Measurements from ENCODE around the gene TNS2. TPM values are rescaled to one million over a fixed set of nuclear protein-coding genes. Genes with fewer than 3 reads are reported as not detected.

The TNS2 gene
- total and polyA plus RNA-seq, 2 of the 13 experiments (the other 11 are each of a cell fraction or from before 2014, with no cell fraction given) = 8.9 to 20.4 TPM

DNA sequence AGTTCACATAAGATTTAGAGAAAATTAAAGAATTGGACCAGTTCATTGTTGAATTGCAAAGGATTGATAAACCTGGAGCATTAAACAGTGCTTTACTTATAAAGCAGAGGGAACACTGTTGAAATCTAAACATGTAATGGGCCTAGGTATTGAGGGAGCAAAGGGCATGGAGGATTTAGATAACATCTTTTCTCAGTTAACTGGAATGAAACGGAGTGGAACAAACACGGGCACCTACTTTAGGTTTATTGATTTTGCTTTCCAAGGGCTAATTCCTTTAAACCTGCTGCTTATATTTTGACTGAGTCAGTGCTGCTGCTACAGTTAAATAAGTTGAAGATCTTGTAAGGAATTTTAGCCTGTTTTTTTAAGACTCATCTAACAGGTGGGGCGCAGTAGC, 38.0 kb upstream of the TNS2 start (continued):
- TF ChIP-seq, protein P1, sequence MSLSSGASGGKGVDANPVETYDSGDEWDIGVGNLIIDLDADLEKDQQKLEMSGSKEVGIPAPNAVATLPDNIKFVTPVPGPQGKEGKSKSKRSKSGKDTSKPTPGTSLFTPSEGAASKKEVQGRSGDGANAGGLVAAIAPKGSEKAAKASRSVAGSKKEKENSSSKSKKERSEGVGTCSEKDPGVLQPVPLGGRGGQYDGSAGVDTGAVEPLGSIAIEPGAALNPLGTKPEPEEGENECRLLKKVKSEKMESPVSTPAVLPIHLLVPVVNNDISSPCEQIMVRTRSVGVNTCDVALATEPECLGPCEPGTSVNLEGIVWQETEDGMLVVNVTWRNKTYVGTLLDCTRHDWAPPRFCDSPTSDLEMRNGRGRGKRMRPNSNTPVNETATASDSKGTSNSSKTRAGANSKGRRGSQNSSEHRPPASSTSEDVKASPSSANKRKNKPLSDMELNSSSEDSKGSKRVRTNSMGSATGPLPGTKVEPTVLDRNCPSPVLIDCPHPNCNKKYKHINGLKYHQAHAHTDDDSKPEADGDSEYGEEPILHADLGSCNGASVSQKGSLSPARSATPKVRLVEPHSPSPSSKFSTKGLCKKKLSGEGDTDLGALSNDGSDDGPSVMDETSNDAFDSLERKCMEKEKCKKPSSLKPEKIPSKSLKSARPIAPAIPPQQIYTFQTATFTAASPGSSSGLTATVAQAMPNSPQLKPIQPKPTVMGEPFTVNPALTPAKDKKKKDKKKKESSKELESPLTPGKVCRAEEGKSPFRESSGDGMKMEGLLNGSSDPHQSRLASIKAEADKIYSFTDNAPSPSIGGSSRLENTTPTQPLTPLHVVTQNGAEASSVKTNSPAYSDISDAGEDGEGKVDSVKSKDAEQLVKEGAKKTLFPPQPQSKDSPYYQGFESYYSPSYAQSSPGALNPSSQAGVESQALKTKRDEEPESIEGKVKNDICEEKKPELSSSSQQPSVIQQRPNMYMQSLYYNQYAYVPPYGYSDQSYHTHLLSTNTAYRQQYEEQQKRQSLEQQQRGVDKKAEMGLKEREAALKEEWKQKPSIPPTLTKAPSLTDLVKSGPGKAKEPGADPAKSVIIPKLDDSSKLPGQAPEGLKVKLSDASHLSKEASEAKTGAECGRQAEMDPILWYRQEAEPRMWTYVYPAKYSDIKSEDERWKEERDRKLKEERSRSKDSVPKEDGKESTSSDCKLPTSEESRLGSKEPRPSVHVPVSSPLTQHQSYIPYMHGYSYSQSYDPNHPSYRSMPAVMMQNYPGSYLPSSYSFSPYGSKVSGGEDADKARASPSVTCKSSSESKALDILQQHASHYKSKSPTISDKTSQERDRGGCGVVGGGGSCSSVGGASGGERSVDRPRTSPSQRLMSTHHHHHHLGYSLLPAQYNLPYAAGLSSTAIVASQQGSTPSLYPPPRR (CRISPR knock-in tag; IDR thresholded peaks at IDR 0.05; ENCODE audit: borderline replicate concordance) = no peak
- TF ChIP-seq ZNF546 (CRISPR knock-in tag; conservative IDR thresholded peaks at IDR 0.05) (no peak), ZNF232 (CRISPR knock-in tag; IDR thresholded peaks at IDR 0.05; ENCODE audit: borderline replicate concordance) (no peak), XBP1 (CRISPR knock-in tag; IDR thresholded peaks at IDR 0.05) (no peak), ZNF33B (CRISPR knock-in tag; IDR thresholded peaks at IDR 0.05) (no peak), FOXM1 (CRISPR knock-in tag; IDR thresholded peaks at IDR 0.05) (no peak), KLF12 (CRISPR knock-in tag; IDR thresholded peaks at IDR 0.05; ENCODE audit: borderline replicate concordance) (no peak), ZNF3 (CRISPR knock-in tag; IDR thresholded peaks at IDR 0.05) (no peak), JUN (CRISPR knock-in tag; IDR thresholded peaks at IDR 0.05) (no peak), NFATC3 (CRISPR knock-in tag; IDR thresholded peaks at IDR 0.05) (no peak), ETV6 (CRISPR knock-in tag; conservative IDR thresholded peaks at IDR 0.05) (no peak), CEBPG (CRISPR knock-in tag; IDR thresholded peaks at IDR 0.05) (peak; percentile 32; the same call in 1 of the 2 replicates), TAF1 (CRISPR knock-in tag; IDR thresholded peaks at IDR 0.05) (no peak), ZSCAN31 (CRISPR knock-in tag; IDR thresholded peaks at IDR 0.05; ENCODE audit: low read depth) (no peak), RFX1 (IDR thresholded peaks at IDR 0.05) (no peak), ZNF282 (IDR thresholded peaks at IDR 0.05; ENCODE audit: partially characterized antibody) (no peak), HNF4G (IDR thresholded peaks at IDR 0.05; ENCODE audit: borderline replicate concordance, low read depth, low read length) (peak; percentile 83), HNF4G (CRISPR knock-in tag; IDR thresholded peaks at IDR 0.05; ENCODE audit: borderline replicate concordance, low read depth) (no peak), ZNF510 (CRISPR knock-in tag; IDR thresholded peaks at IDR 0.05; ENCODE audit: low read depth) (no peak), KLF9 (CRISPR knock-in tag; IDR thresholded peaks at IDR 0.05; ENCODE audit: low read depth) (no peak), KLF13 (CRISPR knock-in tag; IDR thresholded peaks at IDR 0.05) (no peak), ZBTB42 (CRISPR knock-in tag; IDR thresholded peaks at IDR 0.05) (no peak), SMARCC2 (IDR thresholded peaks at IDR 0.05) (no peak), SETDB1 (CRISPR knock-in tag; IDR thresholded peaks at IDR 0.05; ENCODE audit: borderline replicate concordance) (no peak), TCF12 (IDR thresholded peaks at IDR 0.05) (no peak), TCF12 (CRISPR knock-in tag; IDR thresholded peaks at IDR 0.05) (no peak), CREM (IDR thresholded peaks at IDR 0.05) (no peak), CREM (CRISPR knock-in tag; IDR thresholded peaks at IDR 0.05) (no peak), ARID3A (IDR thresholded peaks at IDR 0.05; ENCODE audit: low read depth, low read length) (peak; percentile 38; the same call in 1 of the 2 replicates)

Data from HepG2 (cell line).